HEK293T (cell line): ENCODE measurements around the gene SRM.
"Not testable (repeated sequence)": the region's sequence is repeated elsewhere in the genome, so short reads cannot be mapped to it uniquely, and the experiment has no call there.

Experiments used
- CTCF ChIA-PET: fragments of 350-600 bp; formaldehyde crosslinking; extraction: SDS; loops from one replicate; lab custom pipeline; 2021; ENCODE audit warnings: antibody characterized with exemption, inconsistent platforms; lab: Yijun Ruan, JAX
- POLR2A ChIA-PET: fragments of 350-600 bp; formaldehyde crosslinking; extraction: SDS; loops from one replicate; lab custom pipeline; 2020; ENCODE audit warnings: antibody characterized with exemption, inconsistent platforms; lab: Yijun Ruan, JAX
- DNase-seq: peaks from one replicate; pipeline ENCODE4 v3.0.0; 2012; ENCODE audit warnings: mixed read lengths; ENCODE audit errors: extremely low spot score
- ARNT ChIP-seq: fragments of 450-650 bp; IDR thresholded peaks from 2 replicates; pipeline ENCODE4 v1.6.1; 2017; ENCODE audit warnings: mild to moderate bottlenecking
- BHLHE40 ChIP-seq: fragments of 450-650 bp; IDR thresholded peaks from 2 replicates; pipeline ENCODE4 v1.6.1; 2016; ENCODE audit warnings: mild to moderate bottlenecking, moderate library complexity, borderline replicate concordance
- CTBP1 ChIP-seq: fragments of 450-650 bp; IDR thresholded peaks from 2 replicates; pipeline ENCODE4 v1.6.1; 2016; ENCODE audit warnings: borderline replicate concordance
- ELF4 ChIP-seq: fragments of 450-650 bp; IDR thresholded peaks from 2 replicates; pipeline ENCODE4 v1.6.1; 2017; ENCODE audit warnings: antibody characterized with exemption
- FOXA1 ChIP-seq: fragments of 450-650 bp; IDR thresholded peaks from 2 replicates; pipeline ENCODE4 v1.6.1; 2016; ENCODE audit warnings: mild to moderate bottlenecking
- FOXK2 ChIP-seq: fragments of 450-650 bp; IDR thresholded peaks from 2 replicates; pipeline ENCODE4 v1.6.1; 2016; ENCODE audit warnings: mild to moderate bottlenecking
- FOXM1 ChIP-seq: fragments of 450-650 bp; IDR thresholded peaks from 2 replicates; pipeline ENCODE4 v1.6.1; 2017; ENCODE audit warnings: mild to moderate bottlenecking, borderline replicate concordance
- HDGF ChIP-seq: fragments of 450-650 bp; IDR thresholded peaks from 2 replicates; pipeline ENCODE4 v1.6.1; 2017; ENCODE audit warnings: antibody characterized with exemption, borderline replicate concordance
- L3MBTL2 ChIP-seq: fragments of 450-650 bp; conservative IDR thresholded peaks from 2 replicates; pipeline ENCODE4 v1.6.1; 2016; ENCODE audit warnings: mild to moderate bottlenecking
- LEF1 ChIP-seq: fragments of 450-650 bp; IDR thresholded peaks from 2 replicates; pipeline ENCODE4 v1.6.1; 2017; ENCODE audit warnings: mild to moderate bottlenecking, borderline replicate concordance
- NFRKB ChIP-seq: fragments of 450-650 bp; IDR thresholded peaks from 2 replicates; pipeline ENCODE4 v1.6.1; 2016; ENCODE audit warnings: mild to moderate bottlenecking, moderate library complexity
- SP1 ChIP-seq: fragments of 450-650 bp; IDR thresholded peaks from 2 replicates; pipeline ENCODE4 v1.6.1; 2017
- SUZ12 ChIP-seq: fragments of 450-650 bp; IDR thresholded peaks from 2 replicates; pipeline ENCODE4 v1.6.1; 2016; ENCODE audit warnings: mild to moderate bottlenecking
- TARDBP ChIP-seq: fragments of 450-650 bp; IDR thresholded peaks from 2 replicates; pipeline ENCODE4 v1.6.1; 2016
- ZNF384 ChIP-seq: fragments of 450-650 bp; IDR thresholded peaks from 2 replicates; pipeline ENCODE4 v1.6.1; 2016

Gene SRM

DNA sequence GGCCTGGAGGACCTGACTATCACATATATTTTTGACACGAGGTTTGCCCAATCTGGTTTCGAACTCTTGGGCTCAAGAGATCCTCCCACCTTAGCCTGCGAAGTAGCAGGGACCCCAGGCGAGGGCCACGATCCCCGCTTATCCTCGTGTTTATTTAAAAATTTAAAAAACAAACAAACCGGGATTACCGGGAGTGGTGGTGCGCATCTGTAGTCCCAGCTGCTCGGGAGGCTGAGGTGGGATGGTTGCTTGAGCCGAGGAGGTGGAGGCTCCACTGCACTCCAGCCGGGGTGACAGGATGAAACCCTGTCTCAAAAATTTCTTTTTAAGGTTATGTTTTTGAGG is 40.3 kb upstream of the SRM start:
- no peak for DNase-seq
- ChIA-PET POLR2A (interaction anchor here (0.9 to 2.2 kb wide), 14 partner anchors 8 to 163 kb away, joined by 3 to 18 read pairs (median 5); partner anchors contain the start of gene SRM), CTCF (no interaction called here)
- TF ChIP-seq L3MBTL2 (peak; percentile 59), ARNT (no peak)

- TF ChIP-seq CTBP1 (no peak), FOXA1 (no peak), ELF4 (peak; percentile 20; the same call in 1 of the 2 replicates), L3MBTL2 (peak; percentile 38)
- DNase-seq: peak; percentile 99
- CTCF ChIA-PET: interaction anchor here (1.4 kb wide), 1 partner anchor 62 kb away, joined by 6 read pairs; no protein-coding TSS in a partner anchor
- POLR2A ChIA-PET: interaction anchor here (0.6 to 2.2 kb wide), 23 partner anchors 8 to 198 kb away, joined by 3 to 18 read pairs (median 4); partner anchors contain the start of gene SRM
These were observed 39.7 kb upstream of the SRM start, which contains the start of gene EXOSC10 for GRCh38 chr1:11099310-11100148. EXOSC10 (minus strand) TSS chr1:11099869; CDS start chr1:11099831, 38 bp downstream.

GRCh38 chr1:11098931-11099309 is 39.1 kb upstream of the SRM start:
- DNase-seq: no peak
- POLR2A ChIA-PET: interaction anchor here (0.8 to 2.2 kb wide), 15 partner anchors 8 to 197 kb away, joined by 3 to 18 read pairs (median 5); partner anchors contain the start of gene SRM
- TF ChIP-seq FOXM1 (no peak), SP1 (no peak), SUZ12 (no peak), L3MBTL2 (no peak), TARDBP (no peak), CTBP1 (no peak), LEF1 (no peak), FOXA1 (no peak), NFRKB (no peak), ARNT (no peak), FOXK2 (no peak)
- CTCF ChIA-PET: interaction anchor here (1.4 kb wide), 1 partner anchor 62 kb away, joined by 6 read pairs; no protein-coding TSS in a partner anchor

DNA sequence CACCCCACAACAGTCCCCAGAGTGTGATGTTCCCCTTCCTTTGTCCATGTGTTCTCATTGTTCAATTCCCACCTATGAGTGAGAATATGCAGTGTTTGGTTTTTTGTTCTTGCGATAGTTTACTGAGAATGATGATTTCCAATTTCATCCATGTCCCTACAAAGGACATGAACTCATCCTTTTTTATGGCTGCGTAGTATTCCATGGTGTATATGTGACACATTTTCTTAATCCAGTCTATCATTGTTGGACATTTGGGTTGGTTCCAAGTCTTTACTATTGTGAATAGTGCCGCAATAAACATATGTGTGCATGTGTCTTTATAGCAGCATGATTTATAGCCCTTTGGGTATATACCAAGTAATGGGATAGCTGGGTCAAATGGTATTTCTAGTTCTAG is 24.0 kb upstream of the SRM start:
- CTCF ChIA-PET, DNase-seq, POLR2A ChIA-PET: not testable (repeated sequence)

GRCh38 chr1:11080931-11081330 is 21.1 kb upstream of the SRM start:
- no peak for TF ChIP-seq ZNF384
- TF ChIP-seq L3MBTL2: no peak
- TF ChIP-seq TARDBP: no peak
- no peak for TF ChIP-seq SP1
- TF ChIP-seq SUZ12: no peak
- TF ChIP-seq FOXA1: no peak
- TF ChIP-seq FOXK2: no peak
- TF ChIP-seq ARNT: no peak
- no peak for TF ChIP-seq CTBP1
- no peak for TF ChIP-seq BHLHE40
- no peak for TF ChIP-seq HDGF
- DNase-seq: no peak
- POLR2A ChIA-PET: interaction anchor here (4.3 kb wide), 1 partner anchor 18 kb away, joined by 14 read pairs; the partner anchor contains the start of gene EXOSC10
- CTCF ChIA-PET: interaction anchor here (0.9 kb wide), 1 partner anchor 8 kb away, joined by 3 read pairs; no protein-coding TSS in a partner anchor

GRCh38 chr1:11078631-11079030 is 18.8 kb upstream of the SRM start:
- DNase-seq: no peak
- TF ChIP-seq CTBP1: no peak
- TF ChIP-seq TARDBP: no peak
- no peak for TF ChIP-seq FOXK2
- no peak for TF ChIP-seq ARNT
- CTCF ChIA-PET: no interaction called here
- POLR2A ChIA-PET: interaction anchor here (4.3 kb wide), 1 partner anchor 21 kb away, joined by 14 read pairs; the partner anchor contains the start of gene EXOSC10

DNA sequence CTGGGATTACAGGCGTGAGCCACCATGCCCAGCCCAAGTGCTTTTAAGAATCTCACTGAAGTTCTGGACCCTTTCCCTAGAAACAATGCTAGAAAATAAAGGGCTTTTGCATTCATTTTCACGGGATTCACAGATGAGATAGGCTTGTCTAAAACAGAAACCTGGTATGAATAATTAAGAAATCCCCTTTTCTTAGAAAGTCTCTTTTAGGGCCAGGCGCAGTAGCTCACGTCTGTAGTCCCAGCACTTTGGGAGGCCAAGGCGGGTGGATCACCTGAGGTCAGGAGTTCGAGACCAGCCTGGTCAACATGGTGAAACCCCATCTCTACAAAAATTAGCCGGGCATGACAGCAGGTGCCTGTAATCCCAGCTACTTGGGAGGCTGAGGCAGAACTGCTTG is 13.6 kb upstream of the SRM start:
- POLR2A ChIA-PET, DNase-seq: not testable (repeated sequence)
- CTCF ChIA-PET: interaction anchor here (1.0 kb wide), 1 partner anchor 8 kb away, joined by 3 read pairs; no protein-coding TSS in a partner anchor

DNA sequence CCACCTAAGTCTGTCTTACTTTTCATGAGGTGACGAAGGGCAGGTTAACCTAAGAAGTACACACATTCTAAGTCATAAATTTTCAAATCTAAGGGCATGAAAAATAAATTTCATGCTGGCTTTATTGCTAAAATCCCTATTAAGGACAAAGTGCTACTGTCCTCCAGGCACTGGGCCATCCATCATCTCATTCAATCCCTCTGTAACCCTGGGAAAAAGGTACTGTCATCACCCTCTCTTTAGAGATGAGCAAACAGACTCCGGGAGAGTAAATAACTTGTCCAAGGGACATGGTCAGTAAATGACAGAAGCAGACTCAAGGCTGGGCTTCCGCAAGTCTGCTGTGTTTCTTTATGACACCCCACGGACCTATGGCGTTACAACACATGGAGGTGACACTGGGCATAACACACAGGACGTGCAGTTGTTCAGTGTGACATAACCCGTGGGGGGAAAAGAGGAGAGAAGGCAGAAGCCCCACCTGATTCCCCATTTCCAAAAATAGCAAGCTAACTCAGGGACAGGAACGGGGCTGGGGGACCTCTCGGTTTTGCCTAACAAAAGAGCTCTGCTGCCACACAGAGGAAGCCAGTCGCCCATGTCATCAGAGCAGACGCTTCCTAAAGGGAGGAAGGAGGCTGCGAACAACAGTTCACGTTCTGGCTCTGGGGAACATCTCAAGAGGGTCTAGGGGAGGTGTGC is 12.5 kb upstream of the SRM start:
- no peak for DNase-seq
- TF ChIP-seq SP1 (no peak), CTBP1 (no peak), HDGF (no peak), SUZ12 (no peak), TARDBP (no peak), NFRKB (no peak)
- POLR2A ChIA-PET: interaction anchor here (0.7 kb wide), 1 partner anchor 13 kb away, joined by 4 read pairs; the partner anchor contains the start of gene SRM
- CTCF ChIA-PET: interaction anchor here (1.0 kb wide), 1 partner anchor 9 kb away, joined by 3 read pairs; no protein-coding TSS in a partner anchor
